ENCODE data around the gene B3GNT2. TPM values are rescaled to one million over a fixed set of nuclear protein-coding genes. Genes with fewer than 3 reads are reported as not detected.

The B3GNT2 gene
- polyA plus RNA-seq, 1 donor from 2014 or later, result 5.8 TPM

- TF ChIP-seq TAF1 (IDR thresholded peaks at IDR 0.05; ENCODE audit: low read depth) (no peak), EP300 (conservative IDR thresholded peaks at IDR 0.05; ENCODE audit: poor library complexity, severe bottlenecking) (no peak), MXI1 (conservative IDR thresholded peaks at IDR 0.05; ENCODE audit: poor library complexity, severe bottlenecking) (no peak), EZH2 (IDR thresholded peaks at IDR 0.05; ENCODE audit: borderline replicate concordance, insufficient read depth, low read length, poor library complexity, severe bottlenecking) (no peak), REST (IDR thresholded peaks at IDR 0.05; ENCODE audit: borderline replicate concordance) (no peak)
These were observed 35.6 kb downstream of the B3GNT2 start for GRCh38 chr2:62231541-62231940.

GRCh38 chr2:62234755-62235655, 39.1 kb downstream of the B3GNT2 start:
- Histone ChIP-seq H3K27me3 (ENCODE audit: insufficient read depth, low read depth, low read length) (no peaks in the 10 kb centered on the region), H3K9me2 (ENCODE audit: insufficient read depth, low read length) (no peaks in the 10 kb centered on the region), H3K4me2 (ENCODE audit: low read length) (no peak overlapping the region), H3K79me2 (replicated peaks; ENCODE audit: insufficient read depth, low read length) (no peaks in the 10 kb centered on the region), H4K20me1 (ENCODE audit: insufficient read depth) (no peaks in the 10 kb centered on the region), H3K36me3 (ENCODE audit: insufficient read depth, low read length) (no peaks in the 10 kb centered on the region), H3K27ac (ENCODE audit: low read length) (no peak overlapping the region), H3F3A (ENCODE audit: insufficient read depth, low read length, poor library complexity, severe bottlenecking) (no peaks in the 10 kb centered on the region), H3K4me3 (ENCODE audit: low read length) (no peak overlapping the region), H2AFZ (ENCODE audit: low read depth, low read length) (no peak overlapping the region), H3K9ac (ENCODE audit: low read length) (no peak overlapping the region), H3K9me3 (ENCODE audit: low read length) (no peaks in the 10 kb centered on the region)
- TF ChIP-seq RAD21 (conservative IDR thresholded peaks at IDR 0.05) (no peak), EZH2 (IDR thresholded peaks at IDR 0.05; ENCODE audit: borderline replicate concordance, insufficient read depth, low read length, poor library complexity, severe bottlenecking) (no peak), REST (IDR thresholded peaks at IDR 0.05; ENCODE audit: borderline replicate concordance) (no peak), TAF1 (IDR thresholded peaks at IDR 0.05; ENCODE audit: low read depth) (no peak), MXI1 (conservative IDR thresholded peaks at IDR 0.05; ENCODE audit: poor library complexity, severe bottlenecking) (no peak), CTCF (IDR thresholded peaks at IDR 0.05; ENCODE audit: poor library complexity, severe bottlenecking) (no peak), SMC3 (conservative IDR thresholded peaks at IDR 0.05; ENCODE audit: poor library complexity) (no peak)

More at GRCh38 chr2:62231541-62231940, 35.6 kb downstream of the B3GNT2 start:
- no peaks in the 10 kb centered on the region for H3K9me2 ChIP-seq (ENCODE audit: insufficient read depth, low read length)
- no peak overlapping the region for H3K4me2 ChIP-seq (ENCODE audit: low read length)
- no peak overlapping the region for H3K4me3 ChIP-seq (ENCODE audit: low read length)
- H3K9me3 ChIP-seq (ENCODE audit: low read length), result no peaks in the 10 kb centered on the region
- no peak overlapping the region for H2AFZ ChIP-seq (ENCODE audit: low read depth, low read length)
- H4K20me1 ChIP-seq (ENCODE audit: insufficient read depth), result no peaks in the 10 kb centered on the region
- no peaks in the 10 kb centered on the region for H3F3A ChIP-seq (ENCODE audit: insufficient read depth, low read length, poor library complexity, severe bottlenecking)
- no peaks in the 10 kb centered on the region for H3K79me2 ChIP-seq (replicated peaks; ENCODE audit: insufficient read depth, low read length)
- no peaks in the 10 kb centered on the region for H3K27me3 ChIP-seq (ENCODE audit: insufficient read depth, low read depth, low read length)
- no peaks in the 10 kb centered on the region for H3K36me3 ChIP-seq (ENCODE audit: insufficient read depth, low read length)
- H3K27ac ChIP-seq (ENCODE audit: low read length), result no peak overlapping the region
- no peak overlapping the region for H3K9ac ChIP-seq (ENCODE audit: low read length)

Data from neural cell (in vitro differentiated cells).